GM19328 (cell line): ENCODE data around the gene FAM3A.

ENCODE experiments used
- ATAC-seq: cut with Tn5 transposase; IDR thresholded peaks from one replicate; pipeline ENCODE4 v1.9.1; 2021; ENCODE audit warnings: mild to moderate bottlenecking, moderate library complexity; ENCODE audit not compliant: unreplicated experiment

The FAM3A gene

GRCh38 chrX:154462396-154462795 is 53.6 kb downstream of the FAM3A start:
- ATAC-seq: no peak

- no peak for ATAC-seq
These were observed 55.7 kb downstream of the FAM3A start for GRCh38 chrX:154460326-154460725.

GRCh38 chrX:154459832-154460231 is 56.2 kb downstream of the FAM3A start:
- ATAC-seq: no peak

GRCh38 chrX:154458954-154459778 is 56.9 kb downstream of the FAM3A start:
- no peak for ATAC-seq

- ATAC-seq: peak; percentile 50
These were observed 57.7 kb downstream of the FAM3A start, which contains the start of gene PLXNA3 for GRCh38 chrX:154458116-154458953. TSS of gene PLXNA3 (plus strand) at chrX:154458281. CDS start at chrX:154460184, 1,903 bp downstream.

- ATAC-seq: peak; percentile 62
These were observed 58.4 kb downstream of the FAM3A start for GRCh38 chrX:154457491-154458115.
